Measurements from ENCODE around the gene AMIGO3.

DNA sequence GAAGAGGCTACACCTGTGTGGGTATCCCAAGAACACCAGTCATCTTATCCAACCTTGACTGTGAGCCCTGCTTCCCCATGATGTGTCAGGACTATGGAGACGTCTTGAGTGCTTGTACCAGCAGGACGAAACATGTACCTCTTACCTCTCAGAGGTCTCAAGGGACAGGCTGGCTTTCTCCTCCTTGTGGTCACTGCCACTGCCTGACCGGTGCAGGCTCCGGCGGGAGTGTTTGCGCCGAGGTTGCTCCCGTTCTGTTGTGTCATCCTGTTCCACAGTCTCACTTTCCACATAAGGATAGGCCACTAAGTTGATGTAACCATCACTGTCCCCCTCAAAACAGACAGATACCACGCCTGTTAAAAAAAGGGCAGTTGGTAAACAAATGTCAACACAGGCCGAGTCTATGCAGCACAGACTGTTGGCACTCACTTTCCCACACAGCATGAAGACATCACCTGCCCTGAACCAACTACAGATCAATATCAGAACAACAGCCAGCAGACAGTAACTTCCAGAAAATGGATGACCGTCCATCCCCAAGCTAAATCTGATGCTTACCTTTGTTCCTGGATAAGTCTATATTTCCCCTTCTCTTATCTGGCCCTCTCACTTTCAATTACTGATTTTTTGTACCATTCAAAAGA is 18.7 kb upstream of the AMIGO3 start:
- TF ChIP-seq, protein P1, sequence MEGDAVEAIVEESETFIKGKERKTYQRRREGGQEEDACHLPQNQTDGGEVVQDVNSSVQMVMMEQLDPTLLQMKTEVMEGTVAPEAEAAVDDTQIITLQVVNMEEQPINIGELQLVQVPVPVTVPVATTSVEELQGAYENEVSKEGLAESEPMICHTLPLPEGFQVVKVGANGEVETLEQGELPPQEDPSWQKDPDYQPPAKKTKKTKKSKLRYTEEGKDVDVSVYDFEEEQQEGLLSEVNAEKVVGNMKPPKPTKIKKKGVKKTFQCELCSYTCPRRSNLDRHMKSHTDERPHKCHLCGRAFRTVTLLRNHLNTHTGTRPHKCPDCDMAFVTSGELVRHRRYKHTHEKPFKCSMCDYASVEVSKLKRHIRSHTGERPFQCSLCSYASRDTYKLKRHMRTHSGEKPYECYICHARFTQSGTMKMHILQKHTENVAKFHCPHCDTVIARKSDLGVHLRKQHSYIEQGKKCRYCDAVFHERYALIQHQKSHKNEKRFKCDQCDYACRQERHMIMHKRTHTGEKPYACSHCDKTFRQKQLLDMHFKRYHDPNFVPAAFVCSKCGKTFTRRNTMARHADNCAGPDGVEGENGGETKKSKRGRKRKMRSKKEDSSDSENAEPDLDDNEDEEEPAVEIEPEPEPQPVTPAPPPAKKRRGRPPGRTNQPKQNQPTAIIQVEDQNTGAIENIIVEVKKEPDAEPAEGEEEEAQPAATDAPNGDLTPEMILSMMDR (IDR thresholded peaks at IDR 0.05; ENCODE audit: borderline replicate concordance, extremely low read depth, low read length, poor library complexity, severe bottlenecking) = no peak
- no peak for TF ChIP-seq EZH2 (IDR thresholded peaks at IDR 0.05; ENCODE audit: borderline replicate concordance, low read depth, low read length, severe bottlenecking)
